HL-60 (cell line): Measurements from ENCODE around the gene KCNQ1.

Source experiments
- DNase-seq, 2 experiments: peaks; one replicate each; pipeline ENCODE4 v3.0.0-alpha.2; 2010 to 2020; ENCODE audit warnings: low read depth in 1 of 2, low spot score in 1 of 2
- H3K27ac ChIP-seq: fragments of 250-450 bp; sonication (Bioruptor Pico); replicated peaks from 2 replicates; pipeline ENCODE4 v1.5.1; 2020; ENCODE audit warnings: mild to moderate bottlenecking, moderate library complexity
- H3K27me3 ChIP-seq: fragments of 250-450 bp; sonication (Bioruptor Pico); 2 replicates; pipeline ENCODE4 v1.5.1; 2021; ENCODE audit warnings: mild to moderate bottlenecking, moderate library complexity; ENCODE audit not compliant: insufficient read depth, poor library complexity, severe bottlenecking
- H3K4me3 ChIP-seq: replicated peaks from 2 replicates; pipeline ENCODE4 v1.5.1; 2011; ENCODE audit warnings: mild to moderate bottlenecking, control low read depth, low read length; ENCODE audit not compliant: insufficient read depth
- CTCF ChIP-seq: IDR thresholded peaks from one replicate; pipeline ENCODE4 v1.5.1; 2011; ENCODE audit warnings: low read length, control low read depth, inconsistent platforms; ENCODE audit not compliant: insufficient read depth
- GABPA ChIP-seq: IDR thresholded peaks from 2 replicates; pipeline ENCODE4 v1.6.1; 2012; ENCODE audit warnings: low read depth
- POLR2AphosphoS5 ChIP-seq: IDR thresholded peaks from 2 replicates; pipeline ENCODE4 v1.6.1; 2012; ENCODE audit warnings: low read depth
- REST ChIP-seq: IDR thresholded peaks from 2 replicates; pipeline ENCODE4 v1.6.1; 2012; ENCODE audit warnings: low read depth; ENCODE audit not compliant: insufficient replicate concordance
- SPI1 ChIP-seq: IDR thresholded peaks from 2 replicates; pipeline ENCODE4 v1.6.1; 2012; ENCODE audit warnings: low read depth, mild to moderate bottlenecking, borderline replicate concordance

Gene KCNQ1

GRCh38 chr11:2837651-2838050 lies 392.8 kb downstream of the KCNQ1 start:
- H3K4me3 ChIP-seq: no peak overlapping the region
- no peaks in the 10 kb centered on the region for H3K27me3 ChIP-seq
- no peak for TF ChIP-seq SPI1
- TF ChIP-seq GABPA: no peak
- no peak for TF ChIP-seq CTCF
- no peak for TF ChIP-seq POLR2AphosphoS5
- TF ChIP-seq REST: no peak
- no peak for DNase-seq
- no peak overlapping the region for H3K27ac ChIP-seq

- TF ChIP-seq GABPA (no peak), REST (no peak), POLR2AphosphoS5 (no peak), SPI1 (no peak)
- DNase-seq: no peak
- Histone ChIP-seq H3K27me3 (no peaks in the 10 kb centered on the region), H3K4me3 (no peak overlapping the region), H3K27ac (no peak overlapping the region)
Measured at GRCh38 chr11:2838091-2838490, 393.3 kb downstream of the KCNQ1 start.

- H3K27me3 ChIP-seq: no peaks in the 10 kb centered on the region
Measured at GRCh38 chr11:2838676-2839294, 394.0 kb downstream of the KCNQ1 start.

More at GRCh38 chr11:2838676-2839294, 394.0 kb downstream of the KCNQ1 start:
- H3K4me3 ChIP-seq: no peak overlapping the region
- no peak overlapping the region for H3K27ac ChIP-seq
- DNase-seq: no peak
- TF ChIP-seq CTCF (no peak), SPI1 (no peak), REST (no peak), GABPA (no peak), POLR2AphosphoS5 (no peak)
